OCI-LY7 (cell line): ENCODE data around the gene PAX2. TPM values are rescaled to one million over a fixed set of nuclear protein-coding genes. Genes with fewer than 3 reads are reported as not detected.

Experiments
- BruUV-seq: library from RNA; stranded (reverse); fragments of 400-500 nt; replicated peaks from 2 replicates; lab custom pipeline; 2021; lab: Mats Ljungman, UMichigan
- CTCF ChIA-PET: fragments of 300-600 bp; sonication (Branson Sonifier 250); formaldehyde crosslinking; loops from one replicate; lab custom pipeline; 2022; ENCODE audit warnings: antibody characterized with exemption; ENCODE audit not compliant: unreplicated experiment; lab: Charles Lee
- POLR2A ChIA-PET: fragments of 300-600 bp; sonication (Branson Sonifier 250); formaldehyde crosslinking; loops from one replicate; lab custom pipeline; 2022; ENCODE audit warnings: antibody characterized with exemption; lab: Charles Lee
- DNase-seq: peaks from one replicate; pipeline ENCODE4 v3.0.0-alpha.2; 2015; ENCODE audit warnings: low spot score
- H2AFZ ChIP-seq: fragments of 200-600 bp; sonication (generic), shearing (Covaris generic); 2 replicates; pipeline ENCODE4 v1.6.1; 2014; ENCODE audit warnings: mild to moderate bottlenecking, antibody characterized with exemption, low read length, moderate library complexity
- H3K27ac ChIP-seq: fragments of 200-600 bp; sonication (generic); 2 replicates; pipeline ENCODE4 v1.5.1; 2014; ENCODE audit warnings: mixed run types, low read depth, mild to moderate bottlenecking, moderate library complexity, low read length, inconsistent platforms; ENCODE audit not compliant: poor library complexity, severe bottlenecking
- H3K36me3 ChIP-seq: fragments of 200-600 bp; sonication (generic); 2 replicates; pipeline ENCODE4 v1.6.1; 2014; ENCODE audit warnings: mild to moderate bottlenecking, antibody characterized with exemption, low read length, moderate library complexity, mixed read lengths; ENCODE audit not compliant: insufficient read depth
- H3K4me1 ChIP-seq: fragments of 200-600 bp; sonication (generic); 2 replicates; pipeline ENCODE4 v1.5.1; 2014; ENCODE audit warnings: mild to moderate bottlenecking, low read length; ENCODE audit not compliant: insufficient read depth, poor library complexity, severe bottlenecking
- H3K4me2 ChIP-seq: fragments of 200-600 bp; sonication (generic); 2 replicates; pipeline ENCODE4 v1.6.1; 2014; ENCODE audit warnings: mild to moderate bottlenecking, low read length
- H3K4me3 ChIP-seq: fragments of 200-600 bp; sonication (generic); 2 replicates; pipeline ENCODE4 v1.5.1; 2014; ENCODE audit warnings: mild to moderate bottlenecking, low read depth, low read length; ENCODE audit not compliant: poor library complexity, severe bottlenecking
- H3K79me2 ChIP-seq: fragments of 200-600 bp; sonication (generic); 2 replicates; pipeline ENCODE4 v1.6.1; 2016; ENCODE audit warnings: low read depth, mild to moderate bottlenecking, low read length, moderate library complexity, mixed read lengths; ENCODE audit not compliant: insufficient read depth
- H3K9me2 ChIP-seq: fragments of 200-600 bp; sonication (generic); 2 replicates; pipeline ENCODE4 v1.6.1; 2016; ENCODE audit warnings: mild to moderate bottlenecking, low read length, mixed read lengths; ENCODE audit not compliant: insufficient read depth
- H3K9me3 ChIP-seq: fragments of 200-600 bp; sonication (generic); 2 replicates; pipeline ENCODE4 v1.6.1; 2014; ENCODE audit warnings: mild to moderate bottlenecking, mixed run types, low read length, mixed read lengths
- H4K20me1 ChIP-seq: fragments of 200-600 bp; sonication (generic); 2 replicates; pipeline ENCODE4 v1.6.1; 2014; ENCODE audit warnings: mild to moderate bottlenecking, antibody characterized with exemption, low read length, moderate library complexity, mixed read lengths; ENCODE audit not compliant: insufficient read depth
- CTCF ChIP-seq: fragments of 200-600 bp; sonication (generic); conservative IDR thresholded peaks from 2 replicates; pipeline ENCODE4 v1.5.1; 2014; ENCODE audit warnings: mild to moderate bottlenecking, antibody characterized with exemption, low read length, moderate library complexity, mixed read lengths
- EZH2phosphoT487 ChIP-seq: fragments of 200-600 bp; sonication (generic); IDR thresholded peaks from 2 replicates; pipeline ENCODE4 v1.6.1; 2018; ENCODE audit warnings: low read depth, borderline replicate concordance, mild to moderate bottlenecking, mixed run types, antibody characterized with exemption, low read length, moderate library complexity, mixed read lengths
- intact Hi-C: fragments of 100-400 bp; cut with micrococcal nuclease; formaldehyde crosslinking; loops from one replicate; pipeline ENCODE4 v1.10.0; 2022; ENCODE audit not compliant: unreplicated experiment
- total RNA-seq, 2 experiments: library from RNA; depleted of rRNA in 1 of 2; stranded (reverse); fragments of >200 nt in 1 of 2; shearing (Covaris generic) in 1 of 2; gene quantifications; 2 replicates each; pipeline ENCODE4 v1.2.3, GENCODE V29; 2014 to 2022

The PAX2 gene
- total RNA-seq, 2 experiments from 2014 or later: not detected

GRCh38 chr10:100784126-100784525, 38.7 kb downstream of the PAX2 start:
- Histone ChIP-seq H3K27ac (no peak overlapping the region), H3K4me3 (no peak overlapping the region), H3K79me2 (no peaks in the 10 kb centered on the region), H3K9me2 (no peaks in the 10 kb centered on the region), H3K4me2 (no peak overlapping the region), H3K9me3 (no peaks in the 10 kb centered on the region), H3K36me3 (no peaks in the 10 kb centered on the region), H3K4me1 (no peaks in the 10 kb centered on the region), H2AFZ (no peak overlapping the region), H4K20me1 (no peaks in the 10 kb centered on the region)
- TF ChIP-seq EZH2phosphoT487 (no peak), CTCF (no peak)
- no TSS peak for BruUV-seq
- ChIA-PET CTCF (no interaction called here), POLR2A (interaction anchor here (0.6 kb wide), 1 partner anchor 423 kb away, joined by 3 read pairs; no protein-coding TSS in a partner anchor)
- intact Hi-C loops: no loop called here
- no peak for DNase-seq

- no TSS peak for BruUV-seq
- Histone ChIP-seq H3K9me3 (no peaks in the 10 kb centered on the region), H3K79me2 (no peaks in the 10 kb centered on the region), H4K20me1 (no peaks in the 10 kb centered on the region), H2AFZ (no peak overlapping the region), H3K4me1 (no peaks in the 10 kb centered on the region), H3K4me3 (no peak overlapping the region), H3K4me2 (no peak overlapping the region), H3K9me2 (no peaks in the 10 kb centered on the region), H3K36me3 (no peaks in the 10 kb centered on the region), H3K27ac (no peak overlapping the region)
- POLR2A ChIA-PET: no interaction called here
- intact Hi-C loops: no loop called here
- no peak for DNase-seq
- CTCF ChIA-PET: no interaction called here
- TF ChIP-seq CTCF: no peak
Measured at GRCh38 chr10:100786591-100786990, 41.2 kb downstream of the PAX2 start.

- intact Hi-C loops: no loop called here
- H4K20me1 ChIP-seq: no peaks in the 10 kb centered on the region
- H3K36me3 ChIP-seq: no peaks in the 10 kb centered on the region
- H2AFZ ChIP-seq: no peak overlapping the region
- no peaks in the 10 kb centered on the region for H3K9me3 ChIP-seq
- ChIA-PET CTCF (no interaction called here), POLR2A (no interaction called here)
- BruUV-seq: no TSS peak
- DNase-seq: no peak
- H3K4me2 ChIP-seq: no peak overlapping the region
- H3K9me2 ChIP-seq: no peaks in the 10 kb centered on the region
- no peak overlapping the region for H3K27ac ChIP-seq
- H3K4me3 ChIP-seq: no peak overlapping the region
- TF ChIP-seq CTCF: no peak
- TF ChIP-seq EZH2phosphoT487: no peak
- no peaks in the 10 kb centered on the region for H3K4me1 ChIP-seq
- no peaks in the 10 kb centered on the region for H3K79me2 ChIP-seq
Measured at GRCh38 chr10:100788002-100788903, 42.9 kb downstream of the PAX2 start.
